HG03558 (cell line): ENCODE measurements around the gene GAL.

Experiments used
- ATAC-seq: cut with Tn5 transposase; IDR thresholded peaks from one replicate; pipeline ENCODE4 v1.9.1; 2021; ENCODE audit warnings: moderate number of reproducible peaks; ENCODE audit not compliant: unreplicated experiment; ENCODE audit errors: extremely low read depth

Gene GAL

DNA sequence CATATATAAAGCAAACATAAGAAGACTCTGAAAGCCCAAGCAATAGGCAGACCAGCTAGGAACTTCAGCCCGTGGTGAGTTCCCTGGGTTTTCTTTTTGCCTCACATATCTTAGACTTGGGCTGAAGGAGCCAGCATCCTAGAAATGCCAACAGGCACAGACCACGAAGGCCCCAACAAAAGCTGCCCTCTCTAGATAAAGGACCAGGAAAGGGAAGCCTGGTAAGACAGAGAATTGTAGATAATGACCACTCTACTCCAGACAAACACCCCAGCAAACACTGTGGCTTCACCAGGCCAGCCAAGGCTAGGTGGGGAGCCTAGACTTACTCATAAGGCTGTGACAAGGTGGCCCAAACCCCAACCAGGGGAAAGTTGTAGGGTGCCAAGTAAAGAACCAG lies 11.2 kb downstream of the GAL start:
- ATAC-seq = no peak

DNA sequence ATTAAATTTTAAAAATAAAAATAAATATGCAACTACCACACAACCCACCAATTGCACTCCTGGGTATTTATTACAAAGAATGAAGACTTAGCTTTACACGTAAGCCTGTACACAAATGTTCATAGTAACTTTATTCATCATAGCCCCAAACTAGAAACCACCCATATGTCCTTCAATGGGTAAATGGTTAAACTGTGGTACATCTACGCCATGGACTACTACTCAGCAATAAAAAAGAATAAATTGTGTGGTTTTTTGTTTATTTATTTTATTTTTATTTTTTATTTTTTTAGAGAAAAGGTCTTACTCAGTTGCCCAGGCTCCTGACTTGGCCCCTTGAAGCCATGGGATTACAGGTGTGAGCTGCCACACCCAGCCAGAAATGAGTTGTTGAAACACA lies 14.6 kb downstream of the GAL start:
- no peak for ATAC-seq

DNA sequence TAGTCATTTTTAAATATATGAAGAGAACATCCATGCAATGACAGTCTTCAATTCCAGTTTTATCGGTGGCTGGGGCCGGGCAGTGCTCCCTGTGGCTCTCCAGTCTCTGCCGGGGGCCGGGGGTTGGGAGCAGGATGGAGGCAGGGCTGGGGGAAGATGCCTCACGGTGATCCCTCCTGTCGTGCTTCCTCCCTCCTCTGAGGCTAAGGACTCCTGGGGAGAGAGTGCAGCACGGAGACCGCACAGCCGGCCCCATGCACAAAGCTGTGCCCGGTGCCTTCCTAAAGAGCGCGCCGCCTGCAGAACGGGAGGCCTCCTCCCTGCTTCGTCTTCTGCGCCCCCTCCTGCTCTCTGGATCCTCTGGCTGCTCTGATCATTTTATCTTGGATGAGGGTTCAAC lies 20.5 kb downstream of the GAL start:
- no peak for ATAC-seq

DNA sequence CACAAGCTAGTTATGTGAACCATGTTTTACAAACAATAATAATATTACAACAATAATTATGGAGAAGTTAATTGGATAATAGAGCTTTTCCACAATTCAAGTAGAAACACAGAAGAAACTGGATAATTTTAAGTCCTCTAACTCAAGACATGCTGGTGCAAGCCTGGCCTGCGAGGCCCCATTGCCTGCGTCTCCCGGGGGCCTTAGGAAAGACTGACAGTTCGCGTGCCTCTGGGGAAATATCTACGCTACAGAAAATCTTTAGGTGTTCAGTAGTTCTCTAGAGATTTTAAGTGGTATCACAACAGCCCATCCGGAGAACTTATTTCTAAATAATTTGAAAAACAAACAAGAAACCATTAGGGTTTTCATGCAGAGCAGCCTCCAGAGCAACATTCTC lies 23.2 kb downstream of the GAL start:
- ATAC-seq = no peak

DNA sequence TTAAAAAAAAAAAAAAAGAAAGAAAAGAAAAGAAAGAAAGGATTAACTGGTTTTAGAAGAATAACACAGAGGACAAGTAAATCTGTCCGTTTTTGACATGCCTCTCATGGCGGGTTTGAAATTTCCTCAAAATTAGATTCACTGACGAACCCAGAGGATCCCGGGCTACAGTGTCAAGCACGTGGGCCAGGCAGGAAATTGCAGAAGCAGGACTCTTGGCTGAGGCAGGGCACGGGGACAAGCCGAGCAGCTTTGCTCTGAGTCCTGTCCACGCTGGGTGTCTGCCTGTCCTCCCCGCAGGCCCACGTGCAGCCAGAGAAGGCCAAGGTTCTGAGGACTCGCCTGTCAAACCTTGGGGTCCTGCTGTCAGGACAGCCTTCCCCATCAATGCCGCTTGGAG lies 24.7 kb downstream of the GAL start:
- no peak for ATAC-seq

DNA sequence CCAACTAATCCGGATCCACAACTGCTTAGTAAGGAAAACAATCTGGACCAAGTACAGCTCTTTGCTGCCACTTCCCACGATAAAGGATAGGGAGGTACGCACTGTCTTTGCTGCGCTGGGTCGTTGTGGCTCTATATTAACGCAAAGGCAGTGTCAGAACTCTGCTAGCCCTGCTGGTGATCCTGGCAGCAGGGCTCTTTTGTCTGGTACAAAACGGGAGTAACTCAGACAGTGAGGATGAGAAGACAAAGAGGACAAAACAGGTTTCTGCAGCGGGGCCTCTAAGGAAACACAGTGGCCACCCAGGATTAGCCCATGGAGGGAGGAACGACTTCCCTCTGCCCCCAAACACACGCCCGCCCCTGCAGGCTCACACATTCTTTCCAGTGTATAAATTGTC lies 26.1 kb downstream of the GAL start:
- ATAC-seq = no peak

DNA sequence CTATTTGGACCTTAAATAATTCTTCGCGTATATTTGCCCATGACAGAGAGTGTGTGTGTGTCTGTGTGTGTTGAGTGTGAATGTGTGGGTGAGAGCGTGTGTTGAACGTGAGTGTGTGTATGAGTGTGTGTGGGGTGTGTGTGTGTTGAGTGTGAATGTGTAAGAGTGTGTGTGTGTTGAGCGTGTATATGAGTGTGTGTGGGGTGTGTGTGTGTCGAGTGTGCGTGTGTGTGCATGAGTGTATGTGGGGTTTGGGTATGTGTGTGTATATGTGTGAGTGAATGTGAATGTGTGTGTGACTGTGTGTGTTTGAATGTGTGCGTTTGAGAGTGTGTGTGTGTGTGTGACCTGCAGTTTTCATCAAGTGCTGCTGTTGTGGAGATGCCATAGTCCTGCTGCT lies 26.8 kb downstream of the GAL start:
- no peak for ATAC-seq

DNA sequence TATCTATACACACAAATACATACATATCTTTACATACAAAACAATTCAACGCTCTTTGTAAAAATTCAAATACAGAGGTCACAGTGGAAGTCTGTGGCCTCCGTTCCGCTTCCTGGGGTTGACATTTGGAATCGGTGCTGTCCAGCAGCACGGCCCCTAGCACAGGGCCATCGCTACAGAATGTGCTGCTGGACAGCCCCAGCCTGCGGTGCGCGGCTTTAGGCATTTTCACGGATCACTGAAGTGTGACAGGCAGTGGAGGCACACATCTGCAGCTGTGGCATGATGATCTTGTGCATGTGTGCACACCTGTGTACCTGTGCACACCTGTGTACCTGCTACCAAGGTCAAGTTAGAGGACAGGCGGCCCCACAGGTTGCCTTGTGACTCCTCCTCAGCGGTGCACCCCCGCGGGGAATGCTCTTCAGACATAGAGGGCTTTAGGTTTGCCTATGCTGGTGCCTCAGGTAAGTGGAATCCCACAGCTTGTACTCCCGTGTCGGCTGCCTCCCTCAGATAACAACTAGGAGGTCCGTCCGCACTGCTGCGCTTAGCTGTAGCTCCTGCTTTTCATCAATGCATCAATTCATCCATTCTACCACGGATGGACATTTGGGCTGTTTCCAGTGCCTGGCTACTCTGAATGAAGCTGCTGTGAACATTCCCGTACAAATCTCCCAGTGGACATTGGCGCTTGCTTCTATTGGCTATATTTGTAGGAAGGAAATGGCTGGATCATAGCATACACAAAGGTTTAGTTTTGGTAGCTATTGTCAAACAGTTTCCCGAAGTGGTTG lies 29.9 kb downstream of the GAL start:
- no peak for ATAC-seq

DNA sequence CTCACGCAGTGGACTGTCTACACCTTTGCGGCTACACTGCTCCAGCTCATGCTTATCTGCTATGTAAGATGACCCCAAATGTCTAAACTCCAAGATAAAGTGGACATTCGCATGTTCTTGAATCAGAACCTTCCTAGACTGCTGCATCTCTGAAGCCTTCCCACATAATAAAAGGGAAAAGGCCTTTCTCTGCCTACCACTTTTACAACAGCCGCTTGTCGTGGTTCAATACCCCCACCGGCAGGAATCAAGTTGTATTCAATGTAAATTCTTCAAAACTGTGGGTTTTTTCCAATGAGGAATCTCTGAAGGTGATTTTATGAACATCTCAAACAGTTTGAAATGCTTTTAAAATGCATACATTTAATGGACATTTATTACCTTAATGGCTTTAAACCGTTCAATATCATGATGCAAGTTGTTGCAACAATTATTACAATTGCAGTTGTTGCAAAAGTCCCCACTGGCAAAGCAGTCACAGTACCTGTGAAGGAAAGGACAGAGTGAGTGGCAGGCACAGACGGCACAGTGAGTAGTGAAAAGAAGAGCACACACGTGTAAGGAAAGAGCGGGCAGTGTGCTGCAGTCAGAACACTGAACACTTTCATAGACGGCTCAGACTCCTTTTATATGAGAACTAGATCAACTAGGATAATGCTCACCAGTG lies 31.2 kb downstream of the GAL start:
- no peak for ATAC-seq

DNA sequence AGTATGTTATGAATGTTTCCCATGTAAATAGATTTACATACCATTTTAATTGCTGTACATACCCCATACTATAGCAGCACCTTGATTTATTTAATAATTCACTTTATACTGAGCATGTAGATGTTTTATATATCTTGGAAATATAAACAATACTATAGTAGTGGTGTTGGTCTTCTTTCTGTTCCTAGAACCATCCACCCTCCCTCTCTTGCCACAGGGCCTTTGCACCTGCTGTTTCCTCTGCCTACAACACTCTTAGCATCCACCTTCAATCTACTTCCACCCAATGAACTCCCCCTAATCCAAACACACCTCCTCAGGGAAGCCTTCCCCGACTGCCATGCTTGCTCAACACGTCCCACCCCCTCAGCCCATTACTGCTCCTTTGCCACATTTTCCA lies 36.7 kb downstream of the GAL start:
- no peak for ATAC-seq

DNA sequence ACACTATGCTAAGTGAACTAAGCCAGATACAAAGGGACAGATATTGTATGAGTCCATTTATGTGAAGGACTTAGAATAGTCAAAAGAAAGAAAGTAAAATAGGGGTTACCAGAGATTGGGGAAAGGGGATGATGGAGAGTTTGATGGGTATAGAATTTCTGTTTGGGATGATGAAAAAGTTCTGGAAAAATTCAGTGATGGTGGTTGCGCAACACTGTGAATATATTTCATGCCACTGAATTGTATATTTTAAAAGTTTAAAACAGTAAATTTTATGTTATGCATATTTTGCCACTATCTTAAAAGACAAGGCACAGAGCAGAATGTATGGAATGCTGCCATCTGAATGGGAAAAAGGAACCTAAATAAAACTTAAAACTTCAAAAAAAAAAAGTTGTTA lies 37.8 kb downstream of the GAL start:
- no peak for ATAC-seq

DNA sequence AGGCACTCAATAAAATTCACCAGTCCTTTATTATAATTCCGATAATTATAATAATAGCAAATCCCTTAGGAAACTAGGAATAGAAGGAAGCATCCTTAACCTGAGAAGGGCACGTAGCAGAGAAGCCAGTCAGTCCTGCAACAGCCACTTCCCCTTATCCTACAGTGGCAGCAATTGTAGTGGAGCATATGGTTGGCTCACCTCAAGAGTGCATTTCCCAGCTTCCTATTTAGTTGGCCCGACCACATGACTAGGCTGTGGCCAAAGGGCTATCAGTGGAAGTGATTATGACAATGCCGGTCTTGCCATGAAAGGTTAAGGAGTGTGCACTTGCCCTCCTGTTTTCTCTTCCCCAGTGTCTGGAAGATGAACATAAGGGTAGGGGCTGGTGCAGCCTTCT lies 39.9 kb downstream of the GAL start:
- ATAC-seq = no peak

DNA sequence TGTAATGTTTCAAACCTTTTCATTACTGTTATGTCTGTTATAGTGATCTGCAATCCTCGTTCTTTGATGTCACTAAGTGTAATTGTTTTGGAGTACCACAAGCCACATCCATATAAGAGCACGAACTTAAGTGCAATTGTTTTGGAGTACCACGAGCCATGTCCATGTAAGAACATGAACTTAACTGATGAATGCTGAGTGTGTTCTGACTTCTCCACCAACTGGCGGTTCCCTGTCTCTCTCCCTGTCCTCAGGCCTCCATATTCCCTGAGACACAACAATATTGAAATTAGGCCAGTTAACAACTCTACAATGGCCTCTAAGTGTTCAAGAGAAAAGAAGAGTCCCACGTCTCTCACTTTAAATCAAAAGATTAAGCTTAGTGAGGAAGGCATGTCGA lies 43.4 kb downstream of the GAL start:
- no peak for ATAC-seq

DNA sequence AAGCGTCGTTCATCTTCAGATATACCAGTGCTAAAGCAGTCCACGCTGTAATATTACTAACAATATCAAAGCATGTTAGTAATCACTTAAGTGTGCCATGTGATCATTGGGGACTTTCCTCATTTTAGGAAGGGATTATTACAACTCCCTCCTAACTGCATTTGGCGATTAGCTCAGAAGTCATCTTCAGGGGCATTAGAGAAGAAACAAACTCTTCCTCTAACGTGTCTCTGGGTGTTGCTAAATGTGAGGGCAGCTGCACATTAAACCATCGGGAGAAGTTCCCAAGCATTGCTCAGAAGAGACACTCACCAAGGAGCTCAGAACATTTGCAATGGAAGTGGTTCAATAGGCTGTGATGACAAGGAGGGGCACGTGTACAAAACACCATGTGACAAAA lies 49.8 kb downstream of the GAL start:
- ATAC-seq = no peak

DNA sequence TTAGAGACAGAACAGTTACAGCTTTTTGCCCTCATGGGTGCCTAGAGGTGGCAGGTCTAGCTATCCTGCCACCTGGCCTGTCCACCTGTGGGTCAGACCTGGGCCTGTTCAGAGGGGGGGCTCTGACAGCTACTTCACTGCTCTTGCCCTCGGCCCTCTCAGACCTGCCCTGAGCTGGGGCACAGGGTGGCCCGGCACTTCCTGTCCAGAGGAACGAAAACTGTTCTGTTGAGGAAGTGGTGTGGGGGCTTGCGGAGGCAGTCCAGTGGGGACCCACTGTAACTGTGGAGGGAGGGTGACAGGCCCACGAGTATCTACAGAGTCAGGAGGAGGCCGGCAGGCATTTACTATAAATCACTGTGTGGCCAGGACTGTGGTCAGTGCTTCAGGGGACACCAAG lies 50.8 kb downstream of the GAL start:
- no peak for ATAC-seq

DNA sequence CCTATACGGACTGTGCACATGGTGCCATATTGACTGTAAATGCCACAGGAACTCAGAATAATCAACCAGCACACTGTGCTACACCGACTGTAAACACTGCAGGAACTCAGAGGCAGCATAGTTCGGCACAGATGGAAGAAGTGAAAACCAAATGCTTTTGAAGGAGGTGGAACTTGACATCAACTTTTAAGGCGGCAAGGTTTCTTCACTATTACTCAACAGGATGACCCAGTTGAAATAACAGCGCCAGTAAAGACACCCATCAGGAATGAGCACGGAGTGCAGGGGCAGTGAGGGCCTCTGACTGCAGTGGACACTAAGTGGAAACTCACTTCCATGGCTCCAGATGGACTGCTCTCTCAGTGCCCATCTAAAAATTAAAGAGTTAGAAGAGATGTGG lies 51.3 kb downstream of the GAL start:
- ATAC-seq = no peak
